HG03196 (cell line): Measurements from ENCODE around the gene EXOC2.

Experiments
- ATAC-seq: cut with Tn5 transposase; IDR thresholded peaks from one replicate; pipeline ENCODE4 v1.9.1; 2021; ENCODE audit not compliant: unreplicated experiment

Gene EXOC2

DNA sequence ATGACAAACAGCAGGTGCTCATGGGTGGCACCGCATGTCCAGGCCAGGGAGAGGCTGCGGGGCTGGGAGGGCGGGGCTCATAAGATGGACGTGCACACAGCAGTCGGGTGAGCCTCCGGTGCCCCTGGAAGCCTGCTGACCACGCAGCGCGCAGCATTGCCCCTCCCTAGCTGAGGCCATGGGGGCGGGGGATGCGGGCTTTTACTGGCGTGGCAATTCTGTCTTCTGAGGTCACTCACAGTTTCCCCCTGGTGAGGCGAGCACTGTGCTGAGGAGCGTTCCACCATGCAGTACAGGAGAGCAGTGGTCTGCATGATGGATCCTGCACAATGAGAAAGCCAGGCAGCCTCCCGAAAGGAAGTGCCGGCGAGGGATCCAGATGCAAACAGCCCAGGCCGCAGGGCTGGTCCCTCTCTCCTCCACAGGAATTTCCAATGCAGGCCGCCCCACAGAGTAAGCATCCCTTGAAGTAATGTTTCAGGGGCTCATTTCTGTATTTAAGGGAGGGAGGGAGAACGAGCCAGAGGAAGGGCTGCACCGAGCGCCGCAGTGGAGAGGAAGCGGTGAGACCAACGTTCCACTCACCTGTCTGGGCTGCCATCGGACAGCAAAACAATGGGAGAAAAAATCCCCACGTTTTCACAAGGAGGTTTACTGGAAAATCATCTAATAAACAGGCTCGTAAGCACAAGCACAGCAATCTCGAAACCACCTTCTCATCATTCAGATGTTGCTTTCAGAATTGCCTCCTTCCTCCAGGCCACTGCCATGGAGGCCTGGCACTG lies 245.4 kb downstream of the EXOC2 start:
- ATAC-seq: no peak

DNA sequence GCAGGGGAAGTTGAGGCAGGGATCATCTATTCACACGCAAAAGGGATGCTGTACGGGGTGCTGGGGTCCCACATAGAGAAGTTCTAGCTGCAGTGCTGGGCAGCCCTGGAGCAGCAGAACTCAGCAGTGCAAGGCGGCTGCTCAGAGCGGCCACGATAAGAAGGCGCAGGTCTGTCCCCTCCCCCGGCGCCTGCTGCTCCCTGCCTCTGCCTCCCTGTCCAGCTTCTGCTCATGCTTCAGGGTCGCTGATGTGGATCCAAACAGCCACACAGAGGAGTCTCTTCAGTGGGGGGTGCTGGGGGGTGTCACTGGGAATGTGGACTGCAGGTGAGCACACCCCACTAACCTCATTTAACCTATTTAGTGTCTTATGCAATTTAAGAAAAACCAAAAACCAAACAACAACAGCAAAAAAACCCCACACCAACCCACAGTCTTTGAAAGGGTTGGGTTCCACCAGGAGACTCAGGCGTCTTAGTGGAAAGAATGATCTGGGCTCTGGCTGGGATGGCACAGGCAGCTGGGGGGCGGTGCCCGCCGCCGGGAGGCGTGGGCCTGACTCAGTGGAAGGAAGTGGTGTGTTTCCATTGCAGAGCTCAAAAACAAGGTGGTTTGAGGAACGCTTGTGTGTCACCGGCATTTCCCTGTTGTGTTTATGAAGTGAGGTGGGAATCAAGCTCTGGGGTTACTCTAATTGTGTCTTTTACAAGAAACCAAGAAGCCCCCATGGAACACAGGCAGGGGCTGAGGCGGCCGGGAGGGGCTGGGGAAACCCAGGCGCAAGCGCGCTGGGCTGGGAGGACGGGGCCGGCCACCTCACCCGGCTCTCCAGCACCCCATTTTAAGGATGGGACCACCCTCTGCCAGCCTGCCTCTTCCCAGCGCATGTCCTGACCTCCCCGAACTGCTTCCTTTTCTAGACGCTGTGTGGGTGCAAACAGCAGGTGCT lies 246.2 kb downstream of the EXOC2 start:
- ATAC-seq: no peak

DNA sequence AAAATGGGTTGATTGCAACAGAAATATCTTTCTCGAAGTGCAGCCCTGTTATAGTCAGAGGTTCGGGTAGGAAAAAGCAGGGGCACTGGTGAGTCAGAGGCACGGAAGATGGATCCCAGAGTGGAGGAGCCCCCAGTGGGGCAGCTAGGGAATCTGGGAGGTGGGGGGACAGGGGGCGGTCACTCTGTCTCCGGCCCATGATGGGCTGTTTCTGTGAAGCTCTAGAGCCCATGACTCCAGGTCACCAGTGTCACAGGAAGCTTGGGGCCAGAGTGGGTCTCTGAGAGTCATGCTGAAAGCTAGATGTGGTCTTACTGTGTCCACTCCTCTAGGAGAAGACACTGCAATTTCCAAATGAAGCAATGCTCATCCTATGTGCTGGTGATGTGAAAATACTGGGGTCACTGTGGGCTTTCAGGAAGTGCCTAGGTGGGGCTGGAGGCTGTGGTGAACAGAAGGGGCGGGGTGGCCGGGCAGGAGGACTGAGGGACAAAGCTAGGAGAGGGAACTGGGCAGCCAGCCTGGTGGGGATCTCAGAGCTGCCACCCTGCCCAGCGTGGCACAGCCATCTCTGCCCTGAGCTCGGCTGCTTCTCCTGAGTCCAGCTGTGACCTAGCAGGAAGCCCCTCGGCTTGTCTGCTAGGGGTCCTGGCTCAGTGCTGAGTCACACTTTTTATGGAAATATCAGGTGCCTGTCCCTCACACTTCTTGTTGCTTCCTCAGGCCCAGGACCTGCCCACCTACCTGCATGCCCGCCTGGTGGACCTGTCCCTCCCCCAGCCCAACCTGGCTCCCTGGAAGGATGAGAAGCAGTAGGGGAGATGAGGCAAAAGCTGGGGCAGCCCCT lies 247.1 kb downstream of the EXOC2 start:
- ATAC-seq: no peak

DNA sequence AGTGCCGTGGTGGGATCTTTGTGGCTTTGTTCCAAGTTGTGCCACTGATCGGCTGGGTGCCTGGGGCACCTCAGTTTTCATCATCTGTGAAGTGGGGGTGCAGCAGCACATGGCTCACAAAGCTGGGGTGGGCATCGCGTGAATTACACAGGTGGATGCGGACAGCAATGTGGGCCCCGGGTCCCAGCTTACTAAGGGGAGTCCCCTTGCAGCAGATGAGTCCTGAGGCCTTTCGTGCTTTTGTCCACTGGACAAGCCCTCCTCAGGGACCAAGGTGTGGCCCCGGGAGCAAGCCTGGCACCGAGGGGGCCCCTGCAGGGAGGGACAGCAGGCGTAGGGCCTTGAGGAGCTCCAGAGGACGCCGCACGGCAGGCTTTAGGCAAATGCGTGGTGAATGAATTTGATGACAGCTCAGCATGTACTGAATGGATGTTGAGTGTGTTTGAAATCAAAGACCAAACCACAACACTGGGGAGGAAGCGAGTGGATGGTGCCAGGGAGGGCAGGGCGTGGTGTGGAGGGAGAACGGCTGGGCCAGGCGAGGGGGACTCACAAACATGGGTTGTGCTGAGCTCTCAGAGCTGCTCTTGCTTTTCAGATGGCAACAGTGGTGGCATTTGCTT lies 248.2 kb downstream of the EXOC2 start:
- ATAC-seq: no peak

DNA sequence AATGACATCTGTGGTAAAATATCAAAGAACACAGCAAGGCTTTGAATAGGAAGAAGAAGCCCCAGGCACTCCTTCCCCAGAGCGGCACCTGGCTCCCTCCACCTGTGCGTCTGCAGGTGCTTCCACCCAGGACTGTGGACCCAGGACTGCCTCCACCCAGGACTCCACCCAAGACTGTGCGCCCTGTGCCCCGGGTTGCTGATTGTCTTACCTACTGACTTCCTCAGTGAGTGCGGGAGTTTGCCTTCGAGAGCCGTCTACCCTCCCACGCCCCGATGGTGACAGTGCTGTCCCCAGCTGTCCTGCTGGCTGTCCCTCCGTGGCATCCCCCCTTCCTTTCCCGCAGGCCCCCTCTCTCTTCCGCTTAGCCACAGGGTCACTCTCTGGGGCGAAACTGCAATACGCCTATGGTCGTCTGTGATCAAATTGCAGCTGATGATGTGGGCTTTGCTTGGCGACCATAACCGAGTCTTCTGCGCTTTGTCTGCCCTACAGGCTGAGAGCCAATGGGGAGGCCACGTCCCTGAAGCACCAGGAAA lies 249.2 kb downstream of the EXOC2 start:
- ATAC-seq: no peak

DNA sequence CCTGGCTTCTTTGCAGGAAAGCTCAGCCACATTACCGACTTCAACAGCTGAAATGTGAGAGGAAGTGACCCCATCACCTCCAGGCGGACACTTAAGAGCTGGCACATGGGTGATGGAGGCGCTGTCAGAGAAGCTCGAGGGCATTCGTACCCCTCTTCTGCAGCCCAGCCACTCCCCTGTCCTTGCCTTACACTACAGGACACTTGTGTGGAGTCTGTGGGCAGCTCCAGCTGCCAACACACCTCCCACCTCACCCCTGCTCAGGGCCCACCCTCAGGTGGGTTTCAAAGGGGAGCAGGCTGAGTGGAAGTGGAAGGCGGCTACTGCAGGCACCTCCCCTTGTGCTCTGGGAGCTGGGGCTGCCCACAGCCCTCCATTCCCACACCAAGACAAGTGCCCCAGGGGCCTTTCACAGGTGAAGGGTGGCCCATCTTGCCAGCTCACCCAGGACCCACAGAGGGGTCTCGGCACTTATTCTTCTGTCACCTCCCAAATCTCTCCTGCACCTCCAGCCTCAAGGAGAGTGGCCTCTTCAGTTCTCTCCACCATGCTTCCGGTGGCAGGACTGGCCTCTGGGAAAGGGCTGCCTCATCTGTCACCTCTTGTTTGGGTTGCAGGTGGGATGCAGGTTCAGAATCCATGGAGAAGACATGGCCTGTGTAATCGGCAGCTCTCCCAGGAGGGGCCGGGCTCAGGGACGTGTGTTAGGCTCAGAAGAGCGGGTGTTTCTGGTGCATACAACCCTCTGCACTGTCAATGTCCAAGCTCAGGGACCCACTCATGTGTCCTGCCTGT lies 251.6 kb downstream of the EXOC2 start:
- no peak for ATAC-seq

DNA sequence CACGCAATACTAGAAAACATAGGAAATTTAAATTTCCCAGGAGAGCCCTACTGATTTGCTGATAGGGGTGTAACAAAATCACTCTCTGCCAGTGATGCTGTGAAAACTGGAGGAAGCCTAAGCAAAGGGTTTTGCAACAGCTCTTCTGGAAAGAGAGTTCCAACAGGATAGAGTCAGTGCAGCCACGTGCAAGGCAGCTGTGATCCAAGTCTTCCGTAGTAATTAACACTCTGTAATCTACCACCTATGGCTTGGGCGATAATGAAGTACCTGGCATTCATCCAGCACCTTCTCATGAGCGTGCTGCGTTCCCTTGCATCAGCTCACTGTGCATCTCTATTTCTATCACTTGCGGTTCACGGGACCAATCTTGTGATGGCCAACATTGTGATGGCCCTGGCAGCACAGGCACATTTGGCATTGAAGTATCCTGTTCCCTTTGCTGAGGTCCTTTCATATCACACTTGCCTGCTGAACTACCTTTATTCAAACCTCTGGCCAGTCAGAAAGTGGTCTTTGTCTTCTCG lies 253.2 kb downstream of the EXOC2 start:
- ATAC-seq: no peak

DNA sequence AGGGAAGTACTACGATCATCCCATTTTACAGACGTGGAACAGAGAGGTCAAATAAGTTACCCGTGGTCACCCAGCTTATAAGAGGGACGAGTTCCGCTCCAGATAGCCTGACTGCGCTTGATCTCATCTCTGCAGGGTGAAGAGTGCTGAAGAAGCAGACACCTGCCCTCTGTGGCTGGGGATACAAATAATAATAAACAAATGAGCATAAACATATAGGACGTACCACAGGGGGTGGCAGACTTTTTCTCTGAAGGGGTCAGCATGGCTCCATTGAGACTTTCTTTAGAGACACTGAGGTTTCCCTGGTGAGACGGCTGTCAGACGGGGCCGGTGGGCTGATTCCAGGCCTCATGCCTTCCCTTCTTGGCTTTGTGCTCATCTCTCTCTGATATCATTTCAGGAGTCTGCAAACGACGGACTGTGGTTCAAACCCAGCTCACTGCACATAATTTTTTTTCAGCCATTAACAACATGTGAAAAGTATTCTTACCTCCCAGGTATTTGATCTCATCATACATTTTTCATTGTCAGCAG lies 254.2 kb downstream of the EXOC2 start:
- ATAC-seq: no peak

DNA sequence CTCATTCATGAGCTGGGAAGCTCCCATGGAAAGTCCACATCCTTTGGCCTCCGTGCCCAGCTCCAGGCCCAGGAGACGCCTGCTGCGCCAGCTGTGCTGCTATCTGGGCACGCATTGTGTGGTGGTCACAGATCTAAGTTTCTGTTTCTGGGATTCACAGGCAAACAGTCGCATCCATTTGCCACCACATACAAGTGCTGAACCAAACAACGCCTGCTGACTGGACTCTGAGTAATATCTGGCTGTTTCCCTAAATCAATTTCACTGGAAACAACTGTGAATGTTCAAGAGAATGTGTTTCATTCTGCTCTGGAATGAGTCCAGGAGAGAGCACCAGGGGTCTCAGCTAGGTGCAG lies 255.9 kb downstream of the EXOC2 start:
- ATAC-seq: no peak

DNA sequence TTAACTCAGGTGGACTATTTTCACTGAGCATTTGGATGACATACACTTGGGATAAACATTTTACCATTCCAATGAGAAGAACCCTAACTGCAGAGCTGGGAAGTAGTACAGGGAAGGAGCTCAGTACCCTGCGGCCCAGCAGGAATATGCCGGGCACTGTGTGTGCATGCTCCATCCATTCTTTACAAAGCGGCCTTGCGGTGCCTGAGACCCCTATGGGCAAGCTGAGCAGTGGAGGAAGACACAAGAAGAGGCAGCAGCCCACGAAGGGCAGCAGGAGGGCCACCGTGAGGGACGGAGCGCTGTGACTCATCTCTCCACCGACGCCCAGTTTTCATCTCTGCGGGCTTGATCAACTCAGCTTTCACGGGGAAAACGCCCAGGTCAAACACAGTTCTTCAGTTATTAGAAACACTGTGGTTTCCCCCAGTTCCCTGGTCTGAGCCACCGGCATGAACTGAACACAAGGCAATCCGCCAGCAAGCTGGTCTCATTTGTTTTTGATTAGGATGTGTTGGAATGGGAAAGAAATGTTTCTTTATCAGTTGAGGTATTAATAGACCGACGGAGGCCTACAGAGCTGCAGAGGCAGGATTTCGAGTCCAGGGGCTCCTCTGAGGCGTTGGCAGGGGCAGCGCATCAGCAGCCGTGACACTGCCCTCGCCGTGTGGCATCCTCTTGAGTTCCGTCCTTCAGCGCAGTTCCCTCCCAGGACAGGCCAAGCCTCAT lies 256.5 kb downstream of the EXOC2 start:
- no peak for ATAC-seq

DNA sequence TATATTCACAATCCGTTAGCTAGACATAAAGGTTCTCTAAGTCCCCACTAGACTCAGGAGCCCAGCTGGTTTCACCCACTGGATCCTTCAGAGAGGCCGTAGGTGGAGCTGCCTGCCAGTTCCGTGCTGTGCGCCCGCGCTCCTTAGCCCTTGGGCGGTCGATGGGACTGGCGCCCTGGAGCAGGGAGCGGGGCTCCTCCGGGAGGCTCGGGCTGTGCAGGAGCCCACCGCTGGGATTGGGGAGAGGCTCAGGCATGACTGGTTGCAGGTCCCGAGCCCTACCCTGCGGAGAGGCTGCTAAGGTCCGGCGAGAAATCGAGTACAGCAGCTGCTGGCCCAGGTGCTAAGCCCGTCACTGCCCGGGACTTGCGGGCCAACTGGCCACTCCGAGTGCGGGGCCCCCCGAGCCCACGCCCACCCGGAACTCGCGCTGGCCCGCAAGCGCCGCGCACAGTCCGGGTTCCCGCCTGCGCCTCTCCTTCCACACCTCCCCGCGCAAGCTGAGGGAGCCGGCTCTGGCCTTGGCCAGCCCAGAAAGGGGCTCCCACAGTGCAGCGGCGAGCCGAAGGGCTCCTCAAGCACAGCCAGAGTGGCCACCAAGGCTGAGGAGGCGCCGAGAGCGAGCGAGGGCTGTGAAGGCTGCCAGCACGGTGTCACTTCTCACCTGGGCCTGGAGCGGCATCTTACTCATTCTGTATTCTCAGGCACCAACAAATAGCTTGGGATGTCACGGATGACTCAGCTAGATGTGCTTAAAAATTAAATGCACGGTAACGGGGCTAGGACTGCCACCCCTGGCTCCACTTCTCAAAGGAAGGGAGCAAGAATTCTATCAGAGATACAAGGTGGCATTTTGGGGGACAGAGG lies 257.3 kb downstream of the EXOC2 start:
- ATAC-seq: no peak
